Upper lobe of left lung (tissue), 4 donors: ENCODE data around the gene GINS1.

Experiments used
- CTCF ChIP-seq, 6 experiments: fragments of 450-650 bp in 4 of 6; fragments of 200-600 bp in 2 of 6; sonication (generic) in 2 of 6; IDR thresholded peaks; one replicate each; pipeline ENCODE4 v1.5.1; 2016 to 2019; ENCODE audit warnings: antibody characterized with exemption in 6 of 6
- POLR2A ChIP-seq, 4 donors: fragments of 450-650 bp; IDR thresholded peaks; one replicate each; pipeline ENCODE4 v1.5.1; 2016 to 2017; ENCODE audit warnings: antibody characterized with exemption in 4 of 4, mild to moderate bottlenecking in 2 of 4
- POLR2AphosphoS5 ChIP-seq, 2 donors: sonication (generic); formaldehyde crosslinking; IDR thresholded peaks; one replicate each; pipeline ENCODE4 v1.5.1; 2017; ENCODE audit warnings: antibody characterized with exemption in 2 of 2

GRCh38 chr20:25382704-25383370, 24.6 kb upstream of the GINS1 start:
- TF ChIP-seq POLR2A (IDR thresholded peaks at IDR 0.05) (no peak), CTCF (IDR thresholded peaks at IDR 0.05) (no peak), POLR2AphosphoS5 (IDR thresholded peaks at IDR 0.05) (no peak)
